AG04450 (cell line): Measurements from ENCODE around the gene FMO1. TPM values are rescaled to one million over a fixed set of nuclear protein-coding genes. Genes with fewer than 3 reads are reported as not detected.

ENCODE experiments used
- CTCF ChIA-PET: fragments of 300-600, 350-600 bp; formaldehyde crosslinking; extraction: SDS; loops from one replicate; lab custom pipeline; 2022; ENCODE audit warnings: antibody characterized with exemption, inconsistent platforms; lab: Charles Lee
- POLR2A ChIA-PET: fragments of 350-600 bp; formaldehyde crosslinking; extraction: SDS; loops from one replicate; lab custom pipeline; 2021; ENCODE audit warnings: antibody characterized with exemption, inconsistent platforms; lab: Yijun Ruan, JAX
- DNase-seq: peaks from one replicate; pipeline ENCODE4 v3.0.0-alpha.2; 2011; ENCODE audit warnings: low read depth, low spot score
- H3K27ac ChIP-seq: one replicate; pipeline ENCODE4 v1.5.1; 2012; ENCODE audit warnings: low read depth, low read length, control low read depth
- H3K27me3 ChIP-seq: one replicate; pipeline ENCODE4 v1.6.0; 2012; ENCODE audit warnings: low read length; ENCODE audit not compliant: control insufficient read depth, insufficient read depth
- H3K4me3 ChIP-seq: 2 replicates; pipeline ENCODE4 v1.5.1; 2011; ENCODE audit warnings: mild to moderate bottlenecking, low read depth, low read length, control low read depth
- H3K9me3 ChIP-seq: 2 replicates; pipeline ENCODE4 v1.5.1; 2012; ENCODE audit warnings: low read length; ENCODE audit not compliant: control insufficient read depth, insufficient read depth
- CTCF ChIP-seq: IDR thresholded peaks from 2 replicates; pipeline ENCODE4 v1.5.1; 2011; ENCODE audit warnings: low read depth, low read length, control low read depth, inconsistent platforms
- polyA plus RNA-seq: library from polyadenylated mRNA; depleted of rRNA; stranded (reverse); fragments of >200 nt; gene quantifications from 2 replicates; pipeline ENCODE4 v1.2.3, GENCODE V29; 2011

The FMO1 gene
- polyA plus RNA-seq, 1 experiment, result not detected

- CTCF ChIA-PET, result no interaction called here
- H3K9me3 ChIP-seq, result no peaks in the 10 kb centered on the region
Observed at GRCh38 chr1:171270806-171271205, 22.5 kb downstream of the FMO1 start.

GRCh38 chr1:171277534-171277933, 29.2 kb downstream of the FMO1 start:
- H3K4me3 ChIP-seq, result no peak overlapping the region
- CTCF ChIA-PET, result interaction anchor here (0.9 to 2.9 kb wide), 2 partner anchors 36 to 51 kb away, joined by 4 to 8 read pairs; partner anchors contain the start of gene FMO4
- TF ChIP-seq CTCF, result no peak
- H3K27ac ChIP-seq, result no peak overlapping the region
- H3K27me3 ChIP-seq, result peaks cover 2% of the 10 kb centered on the region
- POLR2A ChIA-PET, result no interaction called here
- H3K9me3 ChIP-seq, result no peaks in the 10 kb centered on the region
- DNase-seq, result no peak

More at GRCh38 chr1:171270806-171271205, 22.5 kb downstream of the FMO1 start:
- no peak for TF ChIP-seq CTCF
- Histone ChIP-seq H3K4me3 (no peak overlapping the region), H3K27ac (no peak overlapping the region), H3K27me3 (peaks cover 4% of the 10 kb centered on the region)
- DNase-seq, result no peak
- POLR2A ChIA-PET, result no interaction called here

- H3K27ac ChIP-seq, result no peak overlapping the region
- TF ChIP-seq CTCF, result no peak
- no peaks in the 10 kb centered on the region for H3K9me3 ChIP-seq
- DNase-seq, result no peak
- ChIA-PET CTCF (interaction anchor here (0.6 to 2.9 kb wide), 2 partner anchors 53 to 105 kb away, joined by 3 to 8 read pairs; no protein-coding TSS in a partner anchor), POLR2A (no interaction called here)
- peaks cover 2% of the 10 kb centered on the region for H3K27me3 ChIP-seq
- no peak overlapping the region for H3K4me3 ChIP-seq
Observed at GRCh38 chr1:171279234-171279633, 30.9 kb downstream of the FMO1 start.

GRCh38 chr1:171279678-171280077, 31.4 kb downstream of the FMO1 start:
- DNase-seq, result no peak
- Histone ChIP-seq H3K27me3 (peaks cover 2% of the 10 kb centered on the region), H3K9me3 (no peaks in the 10 kb centered on the region), H3K27ac (no peak overlapping the region), H3K4me3 (no peak overlapping the region)
- no peak for TF ChIP-seq CTCF
- ChIA-PET CTCF (interaction anchor here (2.9 kb wide), 1 partner anchor 53 kb away, joined by 8 read pairs; no protein-coding TSS in a partner anchor), POLR2A (no interaction called here)

- Histone ChIP-seq H3K9me3 (no peaks in the 10 kb centered on the region), H3K27me3 (no peaks in the 10 kb centered on the region), H3K4me3 (no peak overlapping the region), H3K27ac (no peak overlapping the region)
- no peak for DNase-seq
- ChIA-PET POLR2A (no interaction called here), CTCF (interaction anchor here (2.9 kb wide), 1 partner anchor 54 kb away, joined by 8 read pairs; no protein-coding TSS in a partner anchor)
- TF ChIP-seq CTCF, result no peak
Observed at GRCh38 chr1:171280599-171280998, 32.3 kb downstream of the FMO1 start.
